Natural killer cell (primary cell): ENCODE results near the gene ZW10. TPM values are rescaled to one million over a fixed set of nuclear protein-coding genes. Genes with fewer than 3 reads are reported as not detected.
"Not testable (repeated sequence)": the region's sequence is repeated elsewhere in the genome, so short reads cannot be mapped to it uniquely, and the experiment has no call there.

Experiments used
- ATAC-seq, 3 donors: fragments of 150-1000 bp in 2 of 3; fragments of 200-7000 bp in 1 of 3; cut with Tn5 transposase; 1 replicate in 1 of 3; 2 replicates in 2 of 3; pipeline ENCODE4 v1.10.0; 2021; ENCODE audit warnings: mild to moderate bottlenecking in 2 of 3, moderate library complexity in 2 of 3
- DNase-seq, 2 donors: peaks; one replicate each; pipeline versions ENCODE4 v3.0.0 to v3.0.0-alpha.2; 2013 to 2021; ENCODE audit warnings: mixed read lengths in 1 of 2
- H3K27ac ChIP-seq: one replicate; pipeline ENCODE4 v1.5.1; 2013; ENCODE audit warnings: mild to moderate bottlenecking, low read length
- H3K27me3 ChIP-seq: one replicate; pipeline ENCODE4 v1.6.1; 2013; ENCODE audit warnings: low read length; ENCODE audit not compliant: control insufficient read depth, insufficient read depth
- H3K36me3 ChIP-seq: one replicate; pipeline ENCODE4 v1.6.1; 2013; ENCODE audit warnings: low read length; ENCODE audit not compliant: control insufficient read depth, insufficient read depth
- H3K4me1 ChIP-seq: one replicate; pipeline ENCODE4 v1.6.1; 2013; ENCODE audit warnings: low read length; ENCODE audit not compliant: control insufficient read depth, insufficient read depth
- H3K4me3 ChIP-seq: one replicate; pipeline ENCODE4 v1.5.1; 2013; ENCODE audit warnings: low read length
- H3K9me3 ChIP-seq: one replicate; pipeline ENCODE4 v1.6.1; 2013; ENCODE audit warnings: low read length; ENCODE audit not compliant: control insufficient read depth, insufficient read depth
- H3K27ac Mint-ChIP-seq, 2 donors: one replicate each; pipeline ENCODE4 v1.8.0; 2022; ENCODE audit warnings: mild to moderate bottlenecking in 2 of 2, mixed read lengths in 2 of 2, moderate library complexity in 1 of 2
- H3K27me3 Mint-ChIP-seq, 2 donors: one replicate each; pipeline ENCODE4 v1.8.0; 2022; ENCODE audit warnings: low read depth in 2 of 2, mixed read lengths in 2 of 2
- H3K36me3 Mint-ChIP-seq: one replicate; pipeline ENCODE4 v1.8.0; 2022; ENCODE audit warnings: mixed read lengths
- H3K4me1 Mint-ChIP-seq, 2 donors: one replicate each; pipeline ENCODE4 v1.8.0; 2022; ENCODE audit warnings: mixed read lengths in 2 of 2
- H3K4me3 Mint-ChIP-seq: one replicate; pipeline ENCODE4 v1.8.0; 2022; ENCODE audit warnings: mild to moderate bottlenecking, moderate library complexity, mixed read lengths
- H3K9me3 Mint-ChIP-seq, 2 donors: one replicate each; pipeline ENCODE4 v1.8.0; 2022; ENCODE audit warnings: mixed read lengths in 2 of 2
- CTCF ChIP-seq: fragments of 200-600 bp; IDR thresholded peaks from one replicate; pipeline ENCODE4 v1.8.0; 2022; ENCODE audit warnings: antibody characterized with exemption
- WGBS: methylation state at CpG from one replicate; pipeline ENCODE4 v1.1.7; 2013; ENCODE audit warnings: missing lambda C conversion rate; ENCODE audit not compliant: insufficient coverage; 5-methylcytosine and 5-hydroxymethylcytosine counted together
- intact Hi-C: fragments of 100-400 bp; cut with micrococcal nuclease; formaldehyde crosslinking; loops from one replicate; pipeline ENCODE4 v1.14.2; 2022
- total RNA-seq, 4 donors: library from RNA; stranded (reverse); fragments of 120-200 nt in 1 of 4; gene quantifications; one replicate each; pipeline versions ENCODE4 v1.2.3 to v1.2.4, GENCODE V29; 2013 to 2022

The ZW10 gene
- total RNA-seq, 3 donors from 2014 or later (not counting 1 experiment from before 2014, with no cell fraction given) = 5.8 to 9.6 (median 6.6) TPM

DNA sequence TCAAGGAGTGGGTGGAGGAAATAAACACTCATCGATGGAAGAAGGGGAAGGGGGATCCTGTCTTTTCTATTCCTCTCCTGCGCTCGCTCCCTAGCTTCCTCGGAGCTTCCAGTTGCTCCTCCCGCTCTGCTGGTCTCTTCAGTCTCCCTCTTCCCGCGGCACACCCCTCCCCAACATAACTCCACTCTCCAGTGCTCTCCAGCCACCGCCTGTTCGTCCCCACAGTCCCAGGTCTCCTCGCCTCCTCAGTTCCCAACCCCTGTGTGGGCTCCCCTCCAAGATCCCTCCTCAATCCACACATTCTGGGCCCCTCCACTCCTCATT is 438 bp downstream of the ZW10 start:
- H3K36me3 ChIP-seq = peaks cover 5% of the 10 kb centered on the region
- Mint-ChIP-seq H3K36me3 (peaks cover 1% of the 10 kb centered on the region), H3K4me3 (peak overlapping the region; percentile 99), H3K9me3 (no peaks in the 10 kb centered on the region), H3K4me1 (peaks cover 13 to 18% of the 10 kb centered on the region in 2 donors), H3K27ac (peak overlapping the region; percentile 92 to 99), H3K27me3 (peaks cover 5 to 7% of the 10 kb centered on the region in 2 donors)
- no peaks in the 10 kb centered on the region for H3K9me3 ChIP-seq
- H3K4me1 ChIP-seq = peaks cover 9% of the 10 kb centered on the region
- peak overlapping the region; percentile 42 for H3K27ac ChIP-seq
- WGBS = 2% methylated on average over 10 of the region's 10 CpGs
- intact Hi-C loops = loop anchor here (10.0 kb wide), 1 partner anchor 102 kb away; the partner anchor contains the start of gene USP28
- no peak for ATAC-seq
- H3K4me3 ChIP-seq = peak overlapping the region; percentile 85
- no peak for TF ChIP-seq CTCF
- no peaks in the 10 kb centered on the region for H3K27me3 ChIP-seq
- DNase-seq = no peak

DNA sequence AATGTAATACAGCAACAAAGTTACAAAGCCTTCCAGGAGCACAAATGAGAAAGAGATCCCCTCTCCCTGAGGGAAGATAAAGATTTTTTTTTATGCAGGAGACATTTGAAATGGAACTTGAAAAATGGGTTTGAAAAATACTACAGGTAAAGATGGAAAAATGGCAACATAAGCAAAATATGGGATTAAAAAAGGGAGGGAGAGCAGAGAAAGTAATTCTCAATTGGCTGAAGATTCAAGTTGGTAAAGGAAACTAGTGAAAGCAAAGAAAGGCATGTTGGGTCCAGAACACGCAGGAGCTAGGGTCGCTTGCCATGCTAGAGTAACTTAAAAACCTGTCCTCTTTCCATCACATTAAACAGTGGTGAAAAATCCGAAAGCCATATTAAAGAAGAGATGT is 1.5 kb downstream of the ZW10 start:
- H3K4me3 ChIP-seq = no peak overlapping the region
- no peak overlapping the region for H3K27ac Mint-ChIP-seq
- no peak for TF ChIP-seq CTCF
- peak overlapping the region; percentile 99 for H3K4me3 Mint-ChIP-seq
- 100% methylated on average over 1 of the region's 3 CpGs for WGBS
- ATAC-seq (no peak), DNase-seq (no peak)
- no peaks in the 10 kb centered on the region for H3K9me3 ChIP-seq
- H3K9me3 Mint-ChIP-seq = no peaks in the 10 kb centered on the region
- H3K27me3 ChIP-seq = no peaks in the 10 kb centered on the region
- H3K27ac ChIP-seq = no peak overlapping the region
- H3K36me3 Mint-ChIP-seq = peaks cover 7% of the 10 kb centered on the region
- peaks cover 8% of the 10 kb centered on the region for H3K36me3 ChIP-seq
- intact Hi-C loops = loop anchor here (10.0 kb wide), 1 partner anchor 103 kb away; the partner anchor contains the start of gene USP28
- peaks cover 9% of the 10 kb centered on the region for H3K4me1 ChIP-seq
- H3K27me3 Mint-ChIP-seq = peaks cover 0 to 2% of the 10 kb centered on the region in 2 donors
- peaks cover 23 to 29% of the 10 kb centered on the region in 2 donors for H3K4me1 Mint-ChIP-seq

DNA sequence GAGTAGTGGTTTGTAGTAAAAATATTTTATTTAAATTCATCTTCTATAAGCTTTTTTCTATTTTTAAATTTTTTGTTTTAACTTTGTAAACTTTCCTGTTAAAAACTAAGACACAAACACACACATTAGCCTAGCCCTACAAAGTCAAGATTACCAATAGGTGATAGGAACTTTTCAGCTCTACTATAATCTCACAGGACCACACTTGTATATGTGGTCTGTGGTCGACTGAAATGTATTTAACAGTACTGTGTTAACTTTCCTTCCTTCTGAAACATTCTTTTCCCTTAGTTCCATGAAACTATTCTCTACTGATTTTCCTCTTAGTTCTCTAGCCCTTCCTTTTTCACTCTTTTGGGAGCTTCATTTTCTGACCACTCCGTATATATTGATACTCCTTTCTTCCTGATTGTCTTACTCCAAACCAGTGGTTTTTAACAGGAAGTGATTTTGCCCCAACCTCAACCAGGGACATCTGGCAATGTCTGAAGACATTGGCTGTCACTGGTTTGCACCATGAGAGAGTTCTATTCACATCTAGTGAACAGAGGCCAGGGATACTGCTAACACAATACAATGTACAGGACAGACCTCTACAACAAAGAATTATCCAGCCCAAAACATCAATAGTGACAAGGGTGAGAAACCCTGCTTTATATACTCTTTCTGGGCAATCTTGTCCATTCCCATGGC is 8.8 kb downstream of the ZW10 start:
- peaks cover 8% of the 10 kb centered on the region for H3K36me3 ChIP-seq
- WGBS = 58% methylated on average over 2 of the region's 2 CpGs
- no peak for DNase-seq
- H3K27me3 ChIP-seq = no peaks in the 10 kb centered on the region
- intact Hi-C loops = no loop called here
- Mint-ChIP-seq H3K36me3 (peaks cover 7% of the 10 kb centered on the region), H3K27ac (peak overlapping the region; percentile 45 to 47), H3K4me3 (peak overlapping the region; percentile 56), H3K9me3 (no peaks in the 10 kb centered on the region), H3K4me1 (peaks cover 34 to 40% of the 10 kb centered on the region in 2 donors), H3K27me3 (no peaks in the 10 kb centered on the region)
- H3K9me3 ChIP-seq = no peaks in the 10 kb centered on the region
- no peaks in the 10 kb centered on the region for H3K4me1 ChIP-seq
- ATAC-seq = peak in 1 of 3 donors; percentile 65
- no peak overlapping the region for H3K27ac ChIP-seq
- H3K4me3 ChIP-seq = no peak overlapping the region
- no peak for TF ChIP-seq CTCF

- H3K9me3 Mint-ChIP-seq, intact Hi-C loops, H3K27ac ChIP-seq, ATAC-seq, H3K27me3 ChIP-seq, H3K4me3 Mint-ChIP-seq, H3K27ac Mint-ChIP-seq, DNase-seq, H3K9me3 ChIP-seq, H3K27me3 Mint-ChIP-seq, H3K4me1 ChIP-seq, H3K4me3 ChIP-seq, H3K36me3 Mint-ChIP-seq: not testable (repeated sequence)
- WGBS = no CpG with 5 or more reads among the region's 2 CpGs
- H3K4me1 Mint-ChIP-seq = peaks cover 33 to 40% of the 10 kb centered on the region in 2 donors
- H3K36me3 ChIP-seq = peaks cover 20% of the 10 kb centered on the region
These were observed 10.5 kb downstream of the ZW10 start for GRCh38 chr11:113763040-113763439.
